ENCODE results near the gene RGS8. TPM values are rescaled to one million over a fixed set of nuclear protein-coding genes. Genes with fewer than 3 reads are reported as not detected.

The RGS8 gene
- total RNA-seq, 2 experiments from 2014 or later: not detected

DNA sequence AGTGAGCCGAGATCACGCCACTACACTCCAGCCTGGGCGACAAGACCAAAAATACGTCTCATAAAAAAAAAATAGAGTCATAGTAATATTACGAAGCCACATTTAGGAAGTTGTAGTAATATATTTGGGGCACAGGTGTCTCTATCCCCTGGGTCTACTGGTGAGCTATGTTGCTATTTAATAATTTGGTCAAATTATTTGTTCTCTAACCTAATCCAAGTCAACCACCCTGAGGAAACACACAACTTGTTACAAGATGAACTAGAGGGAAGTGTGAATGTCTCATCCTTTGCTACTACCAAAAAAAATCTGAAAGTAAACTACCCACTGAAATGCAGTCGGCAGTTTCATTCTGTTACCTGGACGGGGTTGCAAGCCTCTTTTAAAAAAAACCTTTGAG lies 35.3 kb downstream of the RGS8 start:
- Mint-ChIP-seq H3K4me3 (no peak overlapping the region), H3K9me3 (no peaks in the 10 kb centered on the region), H3K4me1 (ENCODE audit: low read depth) (no peaks in the 10 kb centered on the region), H3K27ac (no peak overlapping the region), H3K36me3 (ENCODE audit: low read depth) (no peaks in the 10 kb centered on the region), H3K27me3 (no peaks in the 10 kb centered on the region)
- no peaks in the 10 kb centered on the region for H3K9me3 ChIP-seq (ENCODE audit: control insufficient read depth in 1 of 2, insufficient read depth in 1 of 2, low read length in 2 of 2)
- no peak for TF ChIP-seq CTCF (IDR thresholded peaks at IDR 0.05)
- ATAC-seq (ENCODE audit: poor library complexity): no peak
- DNase-seq: no peak
- ChIA-PET CTCF (no interaction called here), POLR2A (interaction anchor here (0.6 kb wide), 1 partner anchor 9 kb away, joined by 3 read pairs; no protein-coding TSS in a partner anchor)
- H3K27ac ChIP-seq (ENCODE audit: low read depth in 1 of 2, low read length in 2 of 2): no peak overlapping the region
- no peak overlapping the region for H3K4me3 ChIP-seq (ENCODE audit: low read length)
- intact Hi-C loops (cut with DNase I, micrococcal nuclease): loop anchor here in 1 of 2 experiments (5.0 kb wide), 1 partner anchor 113 kb away; no protein-coding TSS in a partner anchor
- no peaks in the 10 kb centered on the region for H3K27me3 ChIP-seq (ENCODE audit: control insufficient read depth in 1 of 2, insufficient read depth in 2 of 2, low read length in 2 of 2)
- H3K4me1 ChIP-seq (ENCODE audit: insufficient read depth, low read length): no peaks in the 10 kb centered on the region
- no peaks in the 10 kb centered on the region for H3K36me3 ChIP-seq (ENCODE audit: insufficient read depth, low read length)

DNA sequence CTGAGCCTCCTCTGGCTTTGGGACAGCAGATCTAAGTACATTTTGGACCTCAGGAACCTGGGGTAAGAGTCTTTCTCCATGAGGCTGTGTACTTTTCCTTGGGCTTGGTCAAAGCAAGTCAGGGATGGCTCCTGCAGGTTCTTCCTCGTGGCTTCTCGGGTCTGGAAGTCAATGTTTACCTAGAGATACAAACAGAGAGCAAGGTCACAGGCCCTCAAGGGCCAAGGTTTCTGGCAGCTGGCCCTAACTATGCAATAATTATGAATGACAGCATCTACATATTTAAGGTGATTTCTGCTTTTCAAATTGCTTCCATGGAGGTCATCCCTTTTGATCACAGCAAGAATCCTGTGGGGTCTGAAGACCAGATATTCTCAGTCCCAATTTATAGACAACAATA lies 37.6 kb downstream of the RGS8 start:
- H3K4me3 Mint-ChIP-seq: no peak overlapping the region
- CTCF ChIA-PET: no interaction called here
- ATAC-seq (ENCODE audit: poor library complexity): no peak

GRCh38 chr1:182644886-182645285 lies 39.5 kb downstream of the RGS8 start:
- intact Hi-C loops (cut with DNase I, micrococcal nuclease): loop anchor here in 1 of 2 experiments (5.0 kb wide), 1 partner anchor 117 kb away; no protein-coding TSS in a partner anchor
- CTCF ChIA-PET: interaction anchor here (1.4 kb wide), 1 partner anchor 50 kb away, joined by 3 read pairs; no protein-coding TSS in a partner anchor
- Histone ChIP-seq H3K4me3 (ENCODE audit: low read length) (no peak overlapping the region), H3K9me3 (ENCODE audit: control insufficient read depth in 1 of 2, insufficient read depth in 1 of 2, low read length in 2 of 2) (no peaks in the 10 kb centered on the region), H3K27me3 (ENCODE audit: control insufficient read depth in 1 of 2, insufficient read depth in 2 of 2, low read length in 2 of 2) (no peaks in the 10 kb centered on the region), H3K36me3 (ENCODE audit: insufficient read depth, low read length) (no peaks in the 10 kb centered on the region), H3K27ac (ENCODE audit: low read depth in 1 of 2, low read length in 2 of 2) (no peak overlapping the region), H3K4me1 (ENCODE audit: insufficient read depth, low read length) (no peaks in the 10 kb centered on the region)
- TF ChIP-seq CTCF (IDR thresholded peaks at IDR 0.05): no peak
- no peak for ATAC-seq (ENCODE audit: poor library complexity)
- no peaks in the 10 kb centered on the region for H3K9me3 Mint-ChIP-seq
- no peaks in the 10 kb centered on the region for H3K4me1 Mint-ChIP-seq (ENCODE audit: low read depth)
- no peak for DNase-seq
- H3K4me3 Mint-ChIP-seq: no peak overlapping the region
- H3K36me3 Mint-ChIP-seq (ENCODE audit: low read depth): no peaks in the 10 kb centered on the region
- no peaks in the 10 kb centered on the region for H3K27me3 Mint-ChIP-seq
- POLR2A ChIA-PET: no interaction called here
- no peak overlapping the region for H3K27ac Mint-ChIP-seq

More for the DNA sequence above, 37.6 kb downstream of the RGS8 start:
- H3K27me3 ChIP-seq (ENCODE audit: control insufficient read depth in 1 of 2, insufficient read depth in 2 of 2, low read length in 2 of 2): no peaks in the 10 kb centered on the region
- intact Hi-C loops (cut with DNase I, micrococcal nuclease): loop anchor here in 1 of 2 experiments (5.0 kb wide), 1 partner anchor 116 kb away; no protein-coding TSS in a partner anchor
- no peak overlapping the region for H3K4me3 ChIP-seq (ENCODE audit: low read length)
- no peak for DNase-seq
- no peak overlapping the region for H3K27ac ChIP-seq (ENCODE audit: low read depth in 1 of 2, low read length in 2 of 2)
- POLR2A ChIA-PET: no interaction called here
- no peak overlapping the region for H3K27ac Mint-ChIP-seq
- no peaks in the 10 kb centered on the region for H3K4me1 Mint-ChIP-seq (ENCODE audit: low read depth)
- H3K27me3 Mint-ChIP-seq: no peaks in the 10 kb centered on the region
- H3K9me3 ChIP-seq (ENCODE audit: control insufficient read depth in 1 of 2, insufficient read depth in 1 of 2, low read length in 2 of 2): no peaks in the 10 kb centered on the region
- TF ChIP-seq CTCF (IDR thresholded peaks at IDR 0.05): no peak
- no peaks in the 10 kb centered on the region for H3K36me3 ChIP-seq (ENCODE audit: insufficient read depth, low read length)
- H3K9me3 Mint-ChIP-seq: no peaks in the 10 kb centered on the region
- H3K4me1 ChIP-seq (ENCODE audit: insufficient read depth, low read length): no peaks in the 10 kb centered on the region
- H3K36me3 Mint-ChIP-seq (ENCODE audit: low read depth): no peaks in the 10 kb centered on the region

All from CD4-positive, alpha-beta T cell (primary cell).